Aorta (tissue), 5 donors: Measurements from ENCODE around the gene CNKSR3. TPM values are rescaled to one million over a fixed set of nuclear protein-coding genes. Genes with fewer than 3 reads are reported as not detected.

Experiments used
- ATAC-seq: fragments of 200-7000 bp; cut with Tn5 transposase; one replicate; pipeline ENCODE4 v1.9.1; 2022; ENCODE audit warnings: moderate library complexity; ENCODE audit not compliant: low FRiP score
- DNase-seq, 2 donors: peaks; one replicate each; pipeline ENCODE4 v3.0.0-alpha.2; 2020
- H3K27ac ChIP-seq, 2 donors: one replicate each; pipeline ENCODE4 v1.5.1; 2013; ENCODE audit warnings: low read length in 2 of 2, mild to moderate bottlenecking in 2 of 2, moderate library complexity in 2 of 2, control low read depth in 1 of 2, inconsistent platforms in 1 of 2, low read depth in 1 of 2
- H3K27me3 ChIP-seq, 2 donors: one replicate each; pipeline ENCODE4 v1.6.1; 2013; ENCODE audit warnings: control low read depth in 1 of 2, low read length in 1 of 2, mild to moderate bottlenecking in 1 of 2, moderate library complexity in 1 of 2; ENCODE audit not compliant: insufficient read depth in 2 of 2, control insufficient read depth in 1 of 2
- H3K36me3 ChIP-seq, 2 donors: one replicate each; pipeline ENCODE4 v1.6.1; 2013; ENCODE audit warnings: control low read depth in 1 of 2, low read length in 1 of 2, mild to moderate bottlenecking in 1 of 2; ENCODE audit not compliant: insufficient read depth in 2 of 2, control insufficient read depth in 1 of 2
- H3K4me1 ChIP-seq, 2 donors: one replicate each; pipeline ENCODE4 v1.6.1; 2013; ENCODE audit warnings: low read length in 2 of 2, control low read depth in 1 of 2, mild to moderate bottlenecking in 1 of 2, moderate library complexity in 1 of 2; ENCODE audit not compliant: insufficient read depth in 2 of 2, control insufficient read depth in 1 of 2
- H3K4me3 ChIP-seq, 2 donors: one replicate each; pipeline ENCODE4 v1.5.1; 2013; ENCODE audit warnings: low read length in 2 of 2, control low read depth in 1 of 2, mild to moderate bottlenecking in 1 of 2
- H3K9me3 ChIP-seq: one replicate; pipeline ENCODE4 v1.6.1; 2013; ENCODE audit warnings: mild to moderate bottlenecking, low read length; ENCODE audit not compliant: control insufficient read depth
- WGBS, 2 donors: extraction: QIAGEN DNeasy Blood & Tissue Kit; methylation state at CpG; one replicate each; pipeline ENCODE4 v1.1.7; 2013; 5-methylcytosine and 5-hydroxymethylcytosine counted together
- intact Hi-C, 2 donors: fragments of 100-400 bp; cut with DNase I; formaldehyde crosslinking; loops; one replicate each; pipeline versions ENCODE4 v1.14.2 to v1.15.0; 2022
- polyA plus RNA-seq, 2 donors: library from polyadenylated mRNA; stranded (reverse); fragments of 200-250 nt; gene quantifications; one replicate each; pipeline ENCODE4 v1.2.3, GENCODE V29; 2013
- total RNA-seq, 2 donors: library from RNA; stranded (reverse); fragmentation: NEBNext Ultra II Directional; extraction: Animal tissue kit (Norgen Biotek cat#: 25700); gene quantifications; one replicate each; pipeline ENCODE4 v1.2.1, GENCODE V29; 2021
- donor health status: healthy with polysubstance abuse.
- donor health status: Bipolar disorder and iron deficiency.
- donor health status: DM: no; HTN: no; CAD: no.
- donor health status: DM: no; HTN: no; CAD: no.
- donor health status: DM: yes; HTN: yes; CAD: no.

The CNKSR3 gene
- total and polyA plus RNA-seq, 4 donors = 9.3 to 41.2 (median 15.6) TPM

DNA sequence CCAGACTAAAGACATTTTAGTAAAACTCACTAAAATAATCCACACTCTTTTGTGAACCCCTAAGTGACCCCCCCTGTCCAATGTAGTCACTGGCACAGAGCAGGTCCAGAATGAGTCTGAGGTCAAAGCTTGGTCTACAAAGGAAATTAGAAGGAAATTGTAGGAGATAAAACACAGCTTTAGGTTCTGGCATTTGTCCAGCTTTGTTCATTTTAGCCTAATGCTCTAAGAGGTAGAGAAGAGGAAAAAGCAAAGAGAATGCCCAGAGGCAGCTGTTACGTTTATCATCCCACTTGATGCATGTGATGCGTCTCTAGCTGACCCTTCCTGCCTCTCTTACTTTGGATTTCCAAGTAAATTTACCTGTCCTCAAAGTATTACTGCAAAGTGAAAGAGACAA is 62.5 kb downstream of the CNKSR3 start:
- Histone ChIP-seq H3K4me1 (peaks cover 0 to 8% of the 10 kb centered on the region in 2 donors), H3K4me3 (no peak overlapping the region), H3K36me3 (no peaks in the 10 kb centered on the region), H3K27ac (peak overlapping the region in 1 of 2 donors; percentile 59), H3K27me3 (no peaks in the 10 kb centered on the region), H3K9me3 (no peaks in the 10 kb centered on the region)
- intact Hi-C loops = loop anchor here in 1 of 2 donors (5.0 kb wide), 2 partner anchors 36 to 39 kb away; no protein-coding TSS in a partner anchor
- WGBS, 2 donors = 24 to 35% methylated on average over 2 of the region's 2 CpGs
- ATAC-seq = no peak
- DNase-seq = no peak

DNA sequence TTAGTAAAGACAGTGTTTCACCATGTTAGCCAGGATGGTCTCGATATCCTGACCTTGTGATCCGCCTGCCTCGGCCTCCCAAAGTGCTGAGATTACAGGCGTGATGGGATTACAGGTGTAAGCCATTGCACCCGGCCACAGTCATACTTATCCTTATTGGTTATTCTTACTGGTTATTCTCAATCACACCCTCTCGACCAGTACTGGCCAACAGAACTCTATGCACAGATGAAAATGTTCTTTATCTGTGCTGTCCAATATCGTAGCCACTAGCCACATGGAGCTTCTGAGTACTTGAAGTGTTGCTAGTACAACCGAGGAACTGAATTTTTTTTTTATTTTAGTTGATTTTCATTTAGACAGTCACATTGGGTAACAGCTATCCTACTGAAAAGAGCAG is 63.5 kb downstream of the CNKSR3 start:
- H3K4me3 ChIP-seq = no peak overlapping the region
- WGBS, 2 donors = 93 to 94% methylated on average over 8 of the region's 8 CpGs
- H3K27ac ChIP-seq = peak overlapping the region in 1 of 2 donors; percentile 40
- no peaks in the 10 kb centered on the region for H3K36me3 ChIP-seq
- peaks cover 0 to 8% of the 10 kb centered on the region in 2 donors for H3K4me1 ChIP-seq
- no peaks in the 10 kb centered on the region for H3K9me3 ChIP-seq
- DNase-seq (no peak), ATAC-seq (no peak)
- no peaks in the 10 kb centered on the region for H3K27me3 ChIP-seq
- intact Hi-C loops = loop anchor here in 1 of 2 donors (5.0 kb wide), 2 partner anchors 35 to 40 kb away; no protein-coding TSS in a partner anchor

DNA sequence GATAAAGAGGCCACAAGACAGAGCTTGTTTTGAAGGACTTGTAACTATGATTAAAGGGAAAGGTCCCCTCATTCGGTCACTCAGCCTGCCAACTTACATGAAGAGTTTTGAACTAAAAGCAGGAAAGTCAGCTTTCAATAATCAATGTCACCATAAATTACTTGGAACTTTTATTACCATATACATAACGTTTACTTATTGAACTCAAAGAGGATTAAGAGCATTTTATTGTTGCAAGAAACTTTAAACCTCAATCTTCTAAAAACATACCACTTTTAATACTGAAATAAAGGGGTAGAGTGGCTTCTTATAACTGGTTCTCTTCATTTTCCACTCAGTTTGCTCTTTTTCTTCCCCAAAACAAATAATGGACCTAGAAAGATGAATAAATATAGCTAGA is 65.1 kb downstream of the CNKSR3 start:
- Histone ChIP-seq H3K36me3 (no peaks in the 10 kb centered on the region), H3K27me3 (no peaks in the 10 kb centered on the region), H3K4me3 (no peak overlapping the region), H3K9me3 (no peaks in the 10 kb centered on the region), H3K4me1 (peaks cover 0 to 8% of the 10 kb centered on the region in 2 donors), H3K27ac (no peak overlapping the region)
- ATAC-seq (no peak), DNase-seq (no peak)
- intact Hi-C loops = loop anchor here in 1 of 2 donors (5.0 kb wide), 2 partner anchors 33 to 42 kb away; no protein-coding TSS in a partner anchor
- WGBS, 2 donors = 20 to 21% methylated on average over 2 of the region's 2 CpGs

DNA sequence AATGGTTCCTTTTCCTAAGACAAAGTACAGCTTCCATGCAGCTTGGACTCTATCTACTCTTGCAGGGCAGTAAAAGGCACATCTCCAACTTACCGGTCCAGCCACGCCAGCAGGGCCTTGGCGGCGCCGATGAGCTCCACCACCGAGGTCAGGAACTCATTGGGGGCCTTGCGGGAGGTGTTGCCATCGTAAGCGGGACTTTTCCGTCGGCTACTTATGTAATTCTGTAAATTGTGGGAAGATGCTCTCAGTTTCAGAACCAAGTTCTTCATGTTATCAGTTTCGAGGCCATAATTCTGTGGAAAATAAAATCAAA is 68.5 kb downstream of the CNKSR3 start:
- no peak for ATAC-seq
- no peak overlapping the region for H3K4me3 ChIP-seq
- H3K9me3 ChIP-seq = no peaks in the 10 kb centered on the region
- no peaks in the 10 kb centered on the region for H3K27me3 ChIP-seq
- intact Hi-C loops = no loop called here
- no peak overlapping the region for H3K27ac ChIP-seq
- H3K4me1 ChIP-seq = peaks cover 0 to 14% of the 10 kb centered on the region in 2 donors
- no peak for DNase-seq
- 96 to 97% methylated on average over 12 of the region's 12 CpGs for WGBS, 2 donors
- H3K36me3 ChIP-seq = no peaks in the 10 kb centered on the region

DNA sequence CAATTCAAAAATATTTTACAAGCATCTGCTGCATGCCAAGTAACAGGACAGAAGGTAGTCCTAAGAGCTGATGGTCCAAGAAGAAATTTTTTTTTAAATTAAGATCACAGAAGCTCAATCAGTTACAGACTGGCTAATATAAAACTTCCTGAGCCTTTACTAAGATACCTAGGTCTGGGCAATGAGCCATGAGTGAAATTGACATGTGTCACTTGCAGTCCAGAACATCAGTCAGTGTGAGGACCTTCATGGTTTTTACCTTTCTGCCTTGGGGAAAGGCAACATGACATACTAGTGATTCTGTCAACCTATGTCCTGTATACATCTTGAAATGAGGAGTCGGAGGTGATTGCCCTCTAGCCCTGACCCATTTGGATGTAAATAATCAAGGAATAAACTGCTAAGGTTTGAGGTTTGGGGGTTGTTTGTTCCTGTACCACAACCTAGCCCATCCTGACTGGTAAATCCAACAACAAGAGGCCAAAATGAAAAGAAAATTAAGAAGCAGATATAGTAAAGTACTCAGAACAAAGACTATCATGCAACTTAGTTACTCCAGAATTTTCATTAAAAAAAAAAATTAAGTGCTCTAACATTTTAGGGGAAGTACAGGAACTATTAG is 70.0 kb downstream of the CNKSR3 start:
- no peaks in the 10 kb centered on the region for H3K36me3 ChIP-seq
- intact Hi-C loops = no loop called here
- H3K27ac ChIP-seq = no peak overlapping the region
- H3K4me3 ChIP-seq = no peak overlapping the region
- H3K27me3 ChIP-seq = no peaks in the 10 kb centered on the region
- peaks cover 0 to 9% of the 10 kb centered on the region in 2 donors for H3K4me1 ChIP-seq
- DNase-seq = no peak
- no peak for ATAC-seq
- 93 to 96% methylated on average over 1 of the region's 1 CpG for WGBS, 2 donors
- no peaks in the 10 kb centered on the region for H3K9me3 ChIP-seq

DNA sequence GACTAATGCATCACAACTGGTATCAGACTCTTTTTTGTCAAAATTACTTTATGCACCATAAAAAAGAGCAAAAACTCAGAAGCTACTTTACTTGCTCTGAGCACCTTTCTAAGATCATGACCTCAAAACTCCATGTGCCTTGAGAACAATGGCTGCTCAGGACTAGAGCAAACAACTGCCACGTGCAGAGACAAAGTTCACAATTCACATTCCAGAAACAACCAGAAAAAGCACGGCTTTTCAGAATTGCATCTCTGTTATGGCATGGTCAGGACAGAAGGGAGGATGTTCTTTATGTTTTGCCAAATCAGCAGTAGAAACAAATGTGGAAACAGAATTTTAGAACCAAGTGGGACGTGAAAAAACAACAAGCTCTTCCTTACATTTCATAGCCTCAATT is 70.5 kb downstream of the CNKSR3 start:
- no peak overlapping the region for H3K4me3 ChIP-seq
- no peak for ATAC-seq
- H3K27me3 ChIP-seq = no peaks in the 10 kb centered on the region
- intact Hi-C loops = no loop called here
- no peaks in the 10 kb centered on the region for H3K36me3 ChIP-seq
- H3K9me3 ChIP-seq = no peaks in the 10 kb centered on the region
- no peak for DNase-seq
- WGBS, 2 donors = 33 to 37% methylated on average over 3 of the region's 3 CpGs
- H3K4me1 ChIP-seq = peaks cover 0 to 9% of the 10 kb centered on the region in 2 donors
- no peak overlapping the region for H3K27ac ChIP-seq

DNA sequence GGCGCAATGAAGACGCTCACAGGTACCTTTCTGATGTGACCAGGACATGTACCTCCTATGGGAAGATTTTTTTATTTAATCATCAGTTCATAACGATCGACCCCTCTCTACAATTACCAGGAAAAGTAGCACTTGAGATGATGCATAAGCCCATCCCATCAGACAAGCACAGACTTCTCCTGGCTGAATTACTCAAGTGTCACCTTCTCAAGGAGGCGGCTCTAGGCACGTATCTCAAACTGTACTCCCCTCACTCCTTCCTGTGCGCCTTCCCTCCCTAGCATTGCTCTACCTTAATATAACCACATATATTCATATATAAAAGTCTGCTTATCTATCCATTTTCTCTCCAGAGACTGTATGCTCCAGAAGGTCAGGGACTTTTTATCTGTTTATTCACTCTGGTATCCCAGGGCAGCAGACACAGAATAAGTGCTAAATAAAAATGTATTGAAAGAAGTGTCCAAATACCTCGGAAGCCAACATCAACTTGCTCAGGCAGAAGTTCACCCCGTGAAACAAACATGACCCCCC is 71.5 kb downstream of the CNKSR3 start:
- Histone ChIP-seq H3K27me3 (no peaks in the 10 kb centered on the region), H3K36me3 (no peaks in the 10 kb centered on the region), H3K9me3 (no peaks in the 10 kb centered on the region), H3K27ac (peak overlapping the region in 1 of 2 donors; percentile 55), H3K4me1 (peaks cover 0 to 10% of the 10 kb centered on the region in 2 donors), H3K4me3 (no peak overlapping the region)
- WGBS, 2 donors = 67 to 70% methylated on average over 9 of the region's 9 CpGs
- DNase-seq = no peak
- no peak for ATAC-seq
- intact Hi-C loops = no loop called here

DNA sequence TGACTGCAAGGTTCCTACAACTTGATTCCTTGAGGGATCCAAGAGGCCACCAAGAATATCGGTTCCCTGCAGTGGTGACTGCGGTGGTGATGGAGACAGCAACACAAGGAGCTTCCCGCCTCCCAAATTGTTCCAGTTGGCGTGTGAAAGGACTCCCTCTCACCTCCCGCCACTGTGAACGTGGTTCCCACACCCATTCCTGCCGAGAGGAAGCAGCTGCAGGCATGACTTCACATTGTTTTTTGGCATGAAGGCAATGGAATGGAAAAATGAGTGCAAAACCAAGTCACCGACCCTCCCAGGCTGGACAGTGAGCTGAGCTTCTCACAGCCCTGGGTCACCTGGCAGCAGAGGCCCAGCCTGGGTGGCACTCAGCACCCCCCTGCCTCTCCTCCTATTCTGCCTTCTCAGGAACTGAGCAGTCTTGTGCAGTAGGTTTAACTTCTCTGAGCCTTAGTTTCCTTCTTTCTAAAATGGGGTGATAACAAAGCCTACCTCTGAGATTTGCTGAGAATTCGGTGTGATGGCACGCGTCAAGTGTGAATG is 75.0 kb downstream of the CNKSR3 start:
- H3K36me3 ChIP-seq = no peaks in the 10 kb centered on the region

DNA sequence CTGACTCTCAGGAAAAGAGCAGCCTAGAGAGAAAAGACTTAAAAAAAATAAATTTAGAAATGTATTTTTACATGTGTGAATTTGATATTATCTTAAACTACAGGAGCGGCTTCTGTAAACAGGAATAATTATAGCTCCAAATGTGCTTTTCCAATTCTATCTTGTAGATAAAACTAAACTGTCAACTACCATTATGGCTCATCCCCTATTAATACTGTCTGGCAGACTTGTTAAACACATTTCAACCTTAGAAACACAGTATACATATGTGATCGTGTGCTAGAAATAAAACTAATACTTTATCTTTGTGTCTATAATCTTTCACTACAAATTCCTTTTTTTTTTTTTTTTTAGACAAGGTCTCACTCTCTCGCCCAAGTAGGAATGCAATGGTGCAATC is 75.8 kb downstream of the CNKSR3 start:
- intact Hi-C loops = no loop called here
- ATAC-seq = no peak
- Histone ChIP-seq H3K36me3 (no peaks in the 10 kb centered on the region), H3K4me3 (no peak overlapping the region), H3K9me3 (no peaks in the 10 kb centered on the region), H3K27me3 (no peaks in the 10 kb centered on the region), H3K4me1 (peaks cover 0 to 12% of the 10 kb centered on the region in 2 donors), H3K27ac (no peak overlapping the region)
- no peak for DNase-seq
- 79 to 80% methylated on average over 3 of the region's 3 CpGs for WGBS, 2 donors

More for the DNA sequence above, 75.0 kb downstream of the CNKSR3 start:
- ATAC-seq = no peak
- no peaks in the 10 kb centered on the region for H3K9me3 ChIP-seq
- H3K4me3 ChIP-seq = no peak overlapping the region
- peaks cover 0 to 15% of the 10 kb centered on the region in 2 donors for H3K4me1 ChIP-seq
- DNase-seq = no peak
- 73 to 88% methylated on average over 11 of the region's 11 CpGs for WGBS, 2 donors
- no peaks in the 10 kb centered on the region for H3K27me3 ChIP-seq
- peak overlapping the region in 1 of 2 donors; percentile 34 for H3K27ac ChIP-seq
- intact Hi-C loops = no loop called here
